ENCODE measurements around the gene ACSF2.

ACSF2 gene

DNA sequence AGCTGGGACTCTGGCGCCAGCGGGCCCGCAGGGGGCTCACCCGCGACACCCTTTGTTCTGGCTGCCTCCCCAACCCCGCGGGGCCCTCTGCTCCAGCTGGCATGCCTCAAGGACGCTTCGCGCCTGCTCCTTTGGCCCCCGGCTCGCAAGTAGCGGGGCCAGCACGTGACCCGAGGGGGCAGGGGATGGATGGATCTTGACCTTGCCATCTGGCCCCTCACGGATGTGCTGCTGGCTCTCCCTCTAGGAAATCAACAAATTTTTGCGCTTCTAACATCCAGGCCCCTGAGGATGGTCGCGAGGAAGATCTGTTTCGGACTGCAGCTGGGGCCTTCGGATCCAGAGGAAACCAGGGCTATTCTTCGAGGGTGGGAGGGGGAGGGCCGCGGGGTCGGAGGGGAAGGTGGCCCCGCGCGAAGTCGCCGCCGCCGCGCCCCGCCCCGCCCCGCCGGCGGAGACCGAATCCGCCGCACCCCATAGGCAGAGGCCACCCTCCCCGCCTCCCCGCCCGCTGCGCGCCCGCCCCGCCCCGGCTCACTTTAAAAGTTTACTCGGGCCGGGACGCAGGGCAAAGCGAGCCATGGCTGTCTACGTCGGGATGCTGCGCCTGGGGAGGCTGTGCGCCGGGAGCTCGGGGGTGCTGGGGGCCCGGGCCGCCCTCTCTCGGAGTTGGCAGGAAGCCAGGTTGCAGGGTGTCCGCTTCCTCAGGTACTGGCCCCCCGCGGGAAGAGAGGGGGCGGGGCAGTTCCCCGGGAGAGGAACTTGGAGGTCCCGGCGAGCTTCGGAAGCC, at the start of gene ACSF2:
Gene ACSF2 (plus strand): TSS at position 537 of the 790 bp plus-strand sequence. CDS start 44 bp downstream, at position 581.
- DNase-seq (ENCODE audit: low read depth): no peak
- in situ Hi-C loops (cut with HindIII; ENCODE audit: low sequenced_read_pairs): no loop called here
- H3K4me3 ChIP-seq (ENCODE audit: low read depth, low read length): peak within 1 kb of the TSS; percentile 57
- TF ChIP-seq CTCF (IDR thresholded peaks at IDR 0.05; ENCODE audit: low read depth, low read length, missing control alignments): no peak

DNA sequence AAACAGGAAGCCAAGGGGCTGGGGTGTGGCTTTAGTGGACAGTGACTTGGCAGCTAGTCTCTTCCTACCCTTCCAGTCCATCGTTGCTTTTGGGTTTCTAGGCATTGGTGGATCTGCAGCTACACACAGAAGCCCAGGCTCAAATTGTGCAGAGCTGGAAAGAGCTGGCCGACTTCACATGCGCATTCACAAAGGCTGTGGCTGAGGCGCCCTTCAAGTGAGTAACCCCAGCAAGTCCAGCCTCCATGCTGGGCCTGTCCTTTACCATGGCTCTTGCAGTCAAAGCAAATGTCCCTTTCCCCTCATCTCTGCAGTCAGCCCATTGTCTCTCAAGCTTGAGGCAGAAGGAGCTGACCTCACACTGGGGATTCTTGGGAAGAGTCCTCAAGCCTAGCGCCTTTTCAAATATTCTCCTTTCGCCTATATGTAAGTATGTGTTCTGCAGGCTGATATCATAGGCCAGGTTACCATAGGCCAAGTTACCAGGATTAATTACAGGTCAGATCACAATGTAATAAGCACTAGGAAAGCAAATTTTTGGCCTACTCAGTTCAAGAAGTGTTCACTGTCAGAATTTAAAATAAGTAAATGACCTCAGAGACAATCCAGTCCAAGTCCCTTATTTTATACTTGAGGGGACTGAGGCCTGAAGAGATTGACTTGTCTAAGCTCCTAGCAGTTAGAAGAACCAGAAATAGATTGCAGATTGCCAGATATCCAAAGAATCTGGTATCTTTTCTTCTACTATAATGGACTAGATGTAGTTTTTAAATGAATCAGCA, 46.5 kb upstream of the ACSF2 start:
- no peak overlapping the region for H3K4me3 ChIP-seq (ENCODE audit: low read depth, low read length)
- in situ Hi-C loops (cut with HindIII; ENCODE audit: low sequenced_read_pairs): no loop called here
- TF ChIP-seq CTCF (IDR thresholded peaks at IDR 0.05; ENCODE audit: low read depth, low read length, missing control alignments): no peak

DNA sequence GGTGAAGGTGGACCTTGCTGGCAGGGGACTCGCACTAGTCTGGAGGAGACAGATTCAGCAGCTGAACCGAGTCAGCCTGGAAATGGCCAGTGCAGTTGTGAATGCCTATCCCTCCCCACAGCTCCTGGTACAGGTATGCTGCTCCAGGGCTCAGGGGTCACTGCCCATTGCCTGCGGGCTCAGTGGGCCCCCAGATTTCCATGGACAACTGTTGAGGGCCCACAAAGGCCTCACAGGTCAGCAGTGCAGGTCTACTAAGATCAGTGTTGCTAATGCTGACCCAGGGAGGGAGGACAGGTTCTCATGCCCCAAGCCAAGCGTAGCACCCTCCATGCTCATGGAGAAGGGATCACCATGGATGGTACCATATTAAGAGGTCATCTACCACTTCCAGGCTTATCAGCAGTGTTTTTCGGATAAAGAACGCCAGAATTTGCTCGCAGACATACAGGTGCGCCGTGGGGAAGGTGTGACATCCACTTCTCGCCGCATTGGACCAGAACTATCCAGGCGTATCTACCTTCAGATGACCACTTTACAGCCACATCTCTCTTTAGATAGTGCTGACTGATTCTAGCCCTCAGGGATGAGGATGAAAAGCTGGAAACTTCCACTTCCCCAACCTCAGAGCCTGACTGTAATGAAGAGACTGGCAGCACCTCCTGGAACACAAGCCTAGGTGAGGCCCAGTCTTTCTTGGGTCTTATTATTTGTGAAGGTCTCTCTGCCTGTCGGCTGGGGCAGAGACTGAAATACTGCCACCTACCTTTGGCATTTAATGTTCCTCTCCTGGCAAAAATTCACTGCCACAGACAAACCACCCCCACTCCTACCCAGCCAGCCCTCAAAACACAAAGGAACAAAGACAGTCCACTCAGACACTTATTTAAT, 45.4 kb upstream of the ACSF2 start:
- in situ Hi-C loops (cut with HindIII; ENCODE audit: low sequenced_read_pairs): no loop called here
- no peak for DNase-seq (ENCODE audit: low read depth)
- TF ChIP-seq CTCF (IDR thresholded peaks at IDR 0.05; ENCODE audit: low read depth, low read length, missing control alignments): peak; percentile 4
- H3K4me3 ChIP-seq (ENCODE audit: low read depth, low read length): no peak overlapping the region

More for the DNA sequence above, 46.5 kb upstream of the ACSF2 start:
- DNase-seq (ENCODE audit: low read depth): no peak

DNA sequence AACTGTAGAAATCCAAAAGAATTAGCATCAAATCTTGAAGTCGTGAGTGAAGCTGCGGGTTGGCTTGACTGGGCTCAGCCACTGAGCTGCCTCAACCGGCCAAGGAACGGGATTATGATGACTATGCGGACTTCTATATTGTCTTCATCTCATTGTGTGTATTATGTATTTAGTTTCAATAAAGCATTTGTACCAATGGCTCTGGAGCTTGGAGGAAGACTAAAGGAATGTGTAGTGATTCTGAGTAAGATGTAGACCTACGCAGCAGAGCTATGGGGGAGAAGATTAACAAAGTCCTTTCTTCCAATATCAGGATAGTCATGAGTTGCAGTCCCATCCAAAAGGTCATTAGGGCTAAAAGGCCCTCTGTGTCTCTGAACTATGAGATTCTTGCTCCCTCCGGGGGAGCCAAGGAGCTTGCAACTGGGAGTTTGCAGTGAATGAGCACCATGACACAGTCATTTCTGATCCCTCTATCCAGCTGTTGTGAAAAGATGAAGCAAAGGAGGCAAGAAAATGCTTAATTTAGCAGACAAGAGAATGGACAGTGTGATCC, 44.7 kb upstream of the ACSF2 start:
- no peak for DNase-seq (ENCODE audit: low read depth)
- in situ Hi-C loops (cut with HindIII; ENCODE audit: low sequenced_read_pairs): no loop called here
- no peak for TF ChIP-seq CTCF (IDR thresholded peaks at IDR 0.05; ENCODE audit: low read depth, low read length, missing control alignments)
- H3K4me3 ChIP-seq (ENCODE audit: low read depth, low read length): no peak overlapping the region

DNA sequence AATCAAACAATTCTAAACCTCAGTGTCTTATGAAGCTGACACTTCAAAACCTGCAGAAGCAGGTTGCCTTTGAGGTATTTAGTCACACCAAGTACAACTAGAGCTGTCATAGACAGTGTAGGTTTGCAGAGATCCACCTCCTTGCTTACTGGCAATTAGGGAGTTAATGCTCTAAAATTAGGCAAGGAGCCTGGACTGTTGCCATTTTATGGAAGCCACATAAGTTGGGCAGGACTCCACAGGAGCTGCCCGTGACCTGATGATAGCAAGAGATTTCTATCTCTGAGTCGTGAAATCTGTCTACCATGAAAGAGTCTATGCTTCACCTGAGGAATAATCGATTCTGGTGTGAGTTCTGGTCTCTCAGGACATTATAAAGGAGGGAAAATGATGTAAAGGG, 44.1 kb upstream of the ACSF2 start:
- no peak for TF ChIP-seq CTCF (IDR thresholded peaks at IDR 0.05; ENCODE audit: low read depth, low read length, missing control alignments)
- in situ Hi-C loops (cut with HindIII; ENCODE audit: low sequenced_read_pairs): no loop called here
- H3K4me3 ChIP-seq (ENCODE audit: low read depth, low read length): no peak overlapping the region
- no peak for DNase-seq (ENCODE audit: low read depth)

DNA sequence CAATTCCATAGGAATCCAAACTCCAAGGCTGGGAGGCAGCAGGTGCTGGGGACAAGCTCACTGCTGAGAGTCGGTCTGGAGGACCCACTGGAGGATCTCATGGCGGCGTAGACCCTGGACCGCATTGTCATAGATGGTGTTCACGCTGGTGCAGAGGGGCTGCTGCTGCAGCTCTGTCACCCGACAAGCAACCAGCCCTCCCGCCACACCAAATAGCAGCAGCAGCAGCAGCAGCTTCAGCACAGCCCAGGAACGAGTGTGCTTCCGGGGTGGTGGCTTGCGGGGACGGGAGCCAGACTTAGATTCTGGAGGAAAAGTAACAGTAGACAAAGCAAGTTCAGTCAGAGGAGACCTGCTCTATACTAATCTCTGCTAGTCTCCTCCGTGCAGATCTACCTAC, 43.1 kb upstream of the ACSF2 start:
- DNase-seq (ENCODE audit: low read depth): no peak
- H3K4me3 ChIP-seq (ENCODE audit: low read depth, low read length): no peak overlapping the region
- in situ Hi-C loops (cut with HindIII; ENCODE audit: low sequenced_read_pairs): no loop called here
- no peak for TF ChIP-seq CTCF (IDR thresholded peaks at IDR 0.05; ENCODE audit: low read depth, low read length, missing control alignments)
